T-helper 2 cell (primary cell): ENCODE data around the gene KLLN.
"Not testable (repeated sequence)": the region's sequence is repeated elsewhere in the genome, so short reads cannot be mapped to it uniquely, and the experiment has no call there.

Experiments
- DNase-seq, 5 experiments: peaks; one replicate each; pipeline versions ENCODE4 v3.0.0 to v3.0.0-alpha.2; 2012 to 2022

Gene KLLN

GRCh38 chr10:87865241-87865881 lies 2.0 kb upstream of the KLLN start:
- DNase-seq, result no peak

GRCh38 chr10:87864496-87865059 lies 1.2 kb upstream of the KLLN start:
- DNase-seq, result peak in 1 of 5 experiments; percentile 18

- peak in 3 of 5 experiments; percentile 16 to 57 (median 23) for DNase-seq
Observed at GRCh38 chr10:87863951-87864495, 690 bp upstream of the KLLN start.

GRCh38 chr10:87862679-87863052 lies 667 bp downstream of the KLLN start:
- peak in 3 of 5 experiments; percentile 41 to 90 (median 66) for DNase-seq

DNA sequence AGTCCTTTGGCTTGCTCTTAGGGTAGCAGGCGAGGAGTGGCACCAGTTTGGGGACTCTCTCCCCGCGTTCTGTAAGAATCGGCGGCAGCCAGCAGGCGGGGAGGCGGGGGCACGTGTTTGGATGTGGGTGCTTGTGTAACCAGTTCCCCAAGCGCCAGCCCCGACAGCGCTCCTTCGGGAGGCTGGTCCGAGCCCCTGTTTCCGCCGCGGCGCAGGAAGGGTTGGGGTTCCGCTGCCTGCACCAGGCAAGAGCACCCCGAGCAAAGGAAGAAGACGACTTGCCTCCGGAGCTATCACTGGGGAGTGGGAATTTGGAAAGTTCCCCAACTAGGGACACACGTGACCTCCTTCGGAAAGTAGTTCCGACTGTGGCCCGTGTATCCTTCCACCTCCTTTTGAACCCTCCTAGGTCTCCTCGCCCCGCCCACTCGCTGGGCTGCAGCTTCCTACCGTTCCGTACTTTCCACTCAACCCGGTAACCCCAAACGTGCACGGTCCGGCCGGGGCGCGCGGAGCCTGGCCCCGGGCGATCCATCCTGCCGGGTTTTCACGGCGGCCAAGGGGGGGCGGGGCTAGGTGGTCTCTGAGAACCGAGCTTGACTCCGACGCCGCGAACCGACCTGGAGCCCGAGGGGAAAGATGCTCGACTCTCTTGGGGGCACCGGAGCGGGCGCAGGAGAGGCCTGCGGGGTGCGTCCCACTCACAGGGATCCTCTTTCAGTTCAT lies 1.2 kb downstream of the KLLN start:
- DNase-seq, result peak; percentile 78 to 99 (median 90)

DNA sequence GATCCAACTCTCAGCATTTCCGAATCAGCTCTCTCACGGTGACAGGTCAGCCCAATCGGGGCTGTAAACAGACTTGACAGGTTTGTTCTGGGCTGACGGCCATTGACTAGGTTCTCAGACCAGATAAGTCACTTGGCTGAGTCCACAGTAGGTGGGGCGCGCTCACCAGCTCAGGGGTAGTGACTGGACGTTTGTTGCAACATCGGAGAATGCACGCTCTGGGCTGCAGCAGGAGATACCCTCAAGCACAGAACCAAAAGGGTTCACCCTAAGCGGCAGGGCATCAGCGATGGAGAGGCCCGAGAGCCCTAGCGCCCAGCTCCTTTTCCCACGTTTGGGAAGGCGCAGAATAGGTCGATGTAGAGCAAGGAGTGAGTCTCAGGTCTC lies 1.8 kb downstream of the KLLN start:
- no peak for DNase-seq

DNA sequence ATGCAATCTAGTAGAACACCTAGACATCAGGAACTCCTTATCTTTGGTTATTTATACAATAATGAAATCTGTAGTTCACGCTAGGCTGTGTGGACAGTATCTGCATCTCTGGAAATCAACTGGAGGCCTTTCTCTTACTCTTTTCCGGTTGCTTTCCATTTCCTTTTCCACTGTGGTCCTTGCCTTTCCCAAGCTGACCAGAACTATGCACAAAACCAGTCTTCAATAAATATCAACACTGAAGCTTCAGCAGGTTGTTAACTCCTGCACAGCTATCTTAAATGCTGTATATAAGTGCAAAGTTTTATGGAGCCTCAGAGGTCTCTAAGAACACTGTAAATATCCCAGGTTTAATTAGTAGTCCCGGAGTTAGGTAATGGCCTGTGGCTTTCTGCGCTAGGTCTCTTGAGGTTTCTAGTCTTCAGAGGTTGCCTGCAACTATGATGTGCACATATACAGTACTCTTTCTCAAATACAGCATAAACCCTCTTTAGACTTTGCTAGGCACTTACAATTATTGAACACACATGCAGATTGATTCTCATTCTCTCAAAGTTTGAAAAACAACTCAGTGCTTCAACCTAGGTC lies 2.4 kb downstream of the KLLN start:
- DNase-seq, result no peak

DNA sequence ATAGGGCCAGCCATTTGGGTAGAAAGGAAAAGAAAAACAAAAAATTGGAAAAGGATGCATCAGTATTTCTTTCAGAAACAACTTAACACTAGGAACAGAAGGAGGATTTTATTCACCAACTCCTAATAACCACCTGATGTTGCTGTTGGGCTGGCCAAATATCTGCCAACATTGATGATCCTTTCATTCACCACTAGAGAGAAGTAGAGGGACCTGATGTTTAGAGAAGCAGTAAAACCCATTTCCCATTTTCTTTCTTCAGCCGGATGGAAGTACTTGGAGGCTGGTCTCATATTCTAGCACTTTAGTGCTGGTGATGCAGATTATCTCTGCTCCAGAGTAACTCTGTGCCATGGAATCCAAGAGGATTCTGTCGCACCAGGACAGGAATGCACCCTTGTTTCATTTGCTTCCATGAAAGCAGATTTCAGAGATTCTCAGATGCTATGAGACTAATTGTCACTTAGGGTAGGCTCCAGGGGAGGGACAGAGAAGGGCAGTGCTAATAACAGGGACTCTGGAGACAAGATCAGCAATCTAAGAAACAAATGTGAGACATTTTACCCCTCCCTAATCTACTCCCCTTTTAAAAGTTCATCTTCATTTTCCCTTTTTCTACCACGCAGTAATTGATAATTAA lies 3.1 kb downstream of the KLLN start:
- DNase-seq, result peak in 2 of 5 experiments; percentile 24 to 68

GRCh38 chr10:87855665-87856064 lies 7.7 kb downstream of the KLLN start:
- peak in 1 of 5 experiments; percentile 17 for DNase-seq

GRCh38 chr10:87855247-87855646 lies 8.1 kb downstream of the KLLN start:
- not testable (repeated sequence) for DNase-seq

DNA sequence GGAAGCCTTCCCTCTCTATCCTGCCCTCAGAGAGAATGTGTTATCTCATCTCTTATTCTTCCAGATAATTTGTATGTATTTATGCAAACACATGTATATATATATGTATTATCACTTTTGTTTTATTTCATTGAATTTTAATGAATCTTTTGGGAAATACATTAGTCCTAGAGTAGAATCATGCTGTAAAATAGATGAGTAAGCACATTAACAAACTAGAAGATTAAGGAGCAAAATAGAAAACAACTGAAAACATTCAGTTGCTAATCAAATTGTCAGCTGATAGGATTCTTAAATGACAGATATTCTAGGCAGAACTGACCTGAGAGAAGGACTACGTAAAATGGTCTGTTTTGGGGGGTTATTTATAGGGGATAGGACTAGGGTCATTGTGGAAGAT lies 11.2 kb downstream of the KLLN start:
- no peak for DNase-seq

DNA sequence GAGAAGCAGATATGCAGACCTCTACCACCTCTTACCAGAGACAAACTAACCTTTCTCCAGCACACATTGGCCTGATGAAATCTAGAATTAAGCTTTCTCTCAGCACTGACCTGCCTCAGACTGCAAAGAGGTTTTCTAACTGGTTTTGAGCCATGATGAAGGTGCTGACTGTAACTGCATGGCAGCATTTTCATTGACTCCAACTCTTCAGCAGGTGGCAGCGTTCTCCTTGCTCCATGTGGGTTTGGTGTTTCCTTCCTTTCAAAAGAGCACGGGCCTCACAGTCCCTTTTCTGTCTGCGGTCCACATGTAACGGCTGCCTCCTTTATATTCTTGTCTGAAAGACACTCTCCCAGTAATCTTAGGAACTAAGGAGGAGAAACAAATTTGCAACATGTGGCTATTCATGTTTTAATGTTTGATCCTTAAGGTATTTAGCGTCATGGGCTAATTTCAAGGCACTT lies 12.6 kb downstream of the KLLN start:
- DNase-seq, result peak in 3 of 5 experiments; percentile 19 to 77 (median 26)

DNA sequence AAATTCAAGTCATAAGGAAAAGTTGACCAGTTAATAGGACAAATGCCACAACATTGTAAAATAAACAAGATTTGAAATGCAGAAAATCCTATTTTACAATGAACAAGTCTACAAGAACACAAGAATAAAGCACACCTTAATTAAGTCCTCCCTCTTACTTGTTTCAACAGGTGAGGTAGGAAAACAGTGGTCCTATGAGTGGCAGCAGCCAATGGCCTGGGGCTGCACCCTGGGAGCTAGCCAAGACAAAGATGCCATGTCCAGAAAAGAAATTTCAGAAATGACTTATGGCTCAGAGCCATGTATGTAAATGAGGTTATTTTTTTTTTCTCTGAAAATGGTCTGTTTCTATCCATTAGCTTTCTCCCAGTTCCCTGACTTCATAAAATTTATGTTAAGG lies 14.3 kb downstream of the KLLN start:
- DNase-seq, result no peak

DNA sequence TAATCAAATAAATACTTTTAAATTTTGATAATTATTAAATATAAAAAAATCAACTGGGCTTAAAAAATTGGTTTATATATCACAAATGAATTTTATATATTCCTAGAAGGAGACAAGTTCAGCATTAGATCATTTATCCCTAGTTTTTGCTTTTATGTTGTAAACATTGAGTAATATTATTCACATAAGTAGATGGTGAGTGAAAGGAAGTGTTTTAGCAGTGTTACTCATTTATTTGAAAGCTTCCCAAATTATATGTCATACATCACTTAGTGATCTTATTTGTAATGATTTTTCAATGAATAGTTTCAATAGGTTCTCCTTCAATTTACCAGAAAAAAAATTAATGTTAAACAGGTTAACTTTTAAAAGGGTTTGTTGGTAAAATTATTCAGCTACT lies 15.8 kb downstream of the KLLN start:
- no peak for DNase-seq

GRCh38 chr10:87846711-87847110 lies 16.6 kb downstream of the KLLN start:
- DNase-seq, result not testable (repeated sequence)

DNA sequence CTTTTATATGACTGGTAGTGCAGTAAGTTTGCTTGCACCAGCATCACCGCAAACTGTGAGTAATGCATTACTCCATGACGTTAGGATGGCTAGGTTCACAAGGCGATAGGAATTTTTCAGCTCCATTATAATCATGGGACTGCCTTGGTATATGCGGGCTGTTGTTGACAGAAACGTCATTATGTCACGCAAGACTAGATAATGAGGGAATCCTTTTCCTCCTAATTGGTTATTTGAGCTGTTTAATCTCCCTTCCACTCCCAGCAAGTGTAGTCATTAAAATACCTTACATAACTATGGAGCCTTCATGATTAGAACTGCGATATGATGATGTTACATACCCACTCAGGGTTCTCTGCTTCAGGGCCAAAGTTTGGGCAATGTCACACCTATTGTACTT lies 17.3 kb downstream of the KLLN start:
- DNase-seq, result no peak

DNA sequence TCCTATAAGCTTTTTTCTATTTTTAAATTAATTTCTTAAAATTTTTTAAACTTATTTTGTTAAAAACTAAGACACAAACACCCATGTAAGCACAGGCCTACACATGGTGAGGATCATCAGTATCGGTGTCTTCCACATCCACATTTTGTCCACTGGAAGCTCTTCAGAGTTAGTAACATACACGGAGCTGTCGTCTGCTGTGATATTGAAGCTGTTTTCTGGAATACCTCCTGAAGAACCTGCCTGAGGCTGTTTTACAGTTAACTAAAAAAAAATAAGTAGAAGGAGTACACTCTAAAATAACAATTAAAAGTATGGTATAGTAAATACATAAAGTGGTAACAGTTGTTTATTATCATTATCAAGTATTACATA lies 17.7 kb downstream of the KLLN start:
- DNase-seq, result no peak

- DNase-seq, result no peak
Observed at GRCh38 chr10:87844837-87845623, 18.3 kb downstream of the KLLN start.

GRCh38 chr10:87843714-87844113 lies 19.6 kb downstream of the KLLN start:
- no peak for DNase-seq

- peak in 1 of 5 experiments; percentile 49 for DNase-seq
Observed at GRCh38 chr10:87842776-87843497, 20.4 kb downstream of the KLLN start.

GRCh38 chr10:87842220-87842641 lies 21.1 kb downstream of the KLLN start:
- DNase-seq, result no peak
